Measurements from ENCODE around the gene CELF4.

Gene CELF4

GRCh38 chr18:37304012-37304680, 261.5 kb downstream of the CELF4 start:
- H3K36me3 ChIP-seq (ENCODE audit: control insufficient read depth, insufficient read depth, low read length), result no peaks in the 10 kb centered on the region
- H3K9me3 ChIP-seq (ENCODE audit: control insufficient read depth, low read length), result no peaks in the 10 kb centered on the region
- H3K27me3 ChIP-seq (replicated peaks; ENCODE audit: control insufficient read depth, insufficient read depth, low read length, poor library complexity, severe bottlenecking), result no peaks in the 10 kb centered on the region
- no peaks in the 10 kb centered on the region for H3K4me1 ChIP-seq (ENCODE audit: control insufficient read depth, insufficient read depth, low read length, poor library complexity, severe bottlenecking)
- no peak overlapping the region for H3K4me3 ChIP-seq (ENCODE audit: insufficient read depth, low read depth, low read length, poor library complexity, severe bottlenecking)
- no peak for DNase-seq
- H3K27ac ChIP-seq (ENCODE audit: insufficient read depth, low read length, poor library complexity, severe bottlenecking), result no peak overlapping the region

- Histone ChIP-seq H3K9me3 (ENCODE audit: control insufficient read depth, low read length) (no peaks in the 10 kb centered on the region), H3K27ac (ENCODE audit: insufficient read depth, low read length, poor library complexity, severe bottlenecking) (no peak overlapping the region), H3K4me3 (ENCODE audit: insufficient read depth, low read depth, low read length, poor library complexity, severe bottlenecking) (no peak overlapping the region), H3K27me3 (replicated peaks; ENCODE audit: control insufficient read depth, insufficient read depth, low read length, poor library complexity, severe bottlenecking) (no peaks in the 10 kb centered on the region), H3K4me1 (ENCODE audit: control insufficient read depth, insufficient read depth, low read length, poor library complexity, severe bottlenecking) (no peaks in the 10 kb centered on the region), H3K36me3 (ENCODE audit: control insufficient read depth, insufficient read depth, low read length) (no peaks in the 10 kb centered on the region)
- no peak for DNase-seq
Observed at GRCh38 chr18:37303009-37303408, 262.6 kb downstream of the CELF4 start.

- no peaks in the 10 kb centered on the region for H3K9me3 ChIP-seq (ENCODE audit: control insufficient read depth, low read length)
- no peaks in the 10 kb centered on the region for H3K27me3 ChIP-seq (replicated peaks; ENCODE audit: control insufficient read depth, insufficient read depth, low read length, poor library complexity, severe bottlenecking)
- no peaks in the 10 kb centered on the region for H3K36me3 ChIP-seq (ENCODE audit: control insufficient read depth, insufficient read depth, low read length)
- H3K27ac ChIP-seq (ENCODE audit: insufficient read depth, low read length, poor library complexity, severe bottlenecking), result no peak overlapping the region
- no peak overlapping the region for H3K4me3 ChIP-seq (ENCODE audit: insufficient read depth, low read depth, low read length, poor library complexity, severe bottlenecking)
- DNase-seq, result no peak
- no peaks in the 10 kb centered on the region for H3K4me1 ChIP-seq (ENCODE audit: control insufficient read depth, insufficient read depth, low read length, poor library complexity, severe bottlenecking)
Observed at GRCh38 chr18:37302519-37302918, 263.1 kb downstream of the CELF4 start.

GRCh38 chr18:37299471-37300304, 265.9 kb downstream of the CELF4 start:
- H3K36me3 ChIP-seq (ENCODE audit: control insufficient read depth, insufficient read depth, low read length), result no peaks in the 10 kb centered on the region
- DNase-seq, result no peak
- H3K9me3 ChIP-seq (ENCODE audit: control insufficient read depth, low read length), result no peaks in the 10 kb centered on the region
- H3K4me3 ChIP-seq (ENCODE audit: insufficient read depth, low read depth, low read length, poor library complexity, severe bottlenecking), result no peak overlapping the region
- no peak overlapping the region for H3K27ac ChIP-seq (ENCODE audit: insufficient read depth, low read length, poor library complexity, severe bottlenecking)
- H3K4me1 ChIP-seq (ENCODE audit: control insufficient read depth, insufficient read depth, low read length, poor library complexity, severe bottlenecking), result no peaks in the 10 kb centered on the region
- no peaks in the 10 kb centered on the region for H3K27me3 ChIP-seq (replicated peaks; ENCODE audit: control insufficient read depth, insufficient read depth, low read length, poor library complexity, severe bottlenecking)

GRCh38 chr18:37298816-37299215, 266.8 kb downstream of the CELF4 start:
- H3K4me1 ChIP-seq (ENCODE audit: control insufficient read depth, insufficient read depth, low read length, poor library complexity, severe bottlenecking), result no peaks in the 10 kb centered on the region
- H3K27me3 ChIP-seq (replicated peaks; ENCODE audit: control insufficient read depth, insufficient read depth, low read length, poor library complexity, severe bottlenecking), result no peaks in the 10 kb centered on the region
- no peak for DNase-seq
- H3K27ac ChIP-seq (ENCODE audit: insufficient read depth, low read length, poor library complexity, severe bottlenecking), result no peak overlapping the region
- no peaks in the 10 kb centered on the region for H3K9me3 ChIP-seq (ENCODE audit: control insufficient read depth, low read length)
- no peaks in the 10 kb centered on the region for H3K36me3 ChIP-seq (ENCODE audit: control insufficient read depth, insufficient read depth, low read length)
- no peak overlapping the region for H3K4me3 ChIP-seq (ENCODE audit: insufficient read depth, low read depth, low read length, poor library complexity, severe bottlenecking)

GRCh38 chr18:37297106-37297505, 268.5 kb downstream of the CELF4 start:
- no peaks in the 10 kb centered on the region for H3K27me3 ChIP-seq (replicated peaks; ENCODE audit: control insufficient read depth, insufficient read depth, low read length, poor library complexity, severe bottlenecking)
- H3K36me3 ChIP-seq (ENCODE audit: control insufficient read depth, insufficient read depth, low read length), result no peaks in the 10 kb centered on the region
- DNase-seq, result no peak
- H3K4me1 ChIP-seq (ENCODE audit: control insufficient read depth, insufficient read depth, low read length, poor library complexity, severe bottlenecking), result no peaks in the 10 kb centered on the region
- no peak overlapping the region for H3K4me3 ChIP-seq (ENCODE audit: insufficient read depth, low read depth, low read length, poor library complexity, severe bottlenecking)
- no peak overlapping the region for H3K27ac ChIP-seq (ENCODE audit: insufficient read depth, low read length, poor library complexity, severe bottlenecking)
- H3K9me3 ChIP-seq (ENCODE audit: control insufficient read depth, low read length), result no peaks in the 10 kb centered on the region

GRCh38 chr18:37294951-37295350, 270.6 kb downstream of the CELF4 start:
- Histone ChIP-seq H3K4me1 (ENCODE audit: control insufficient read depth, insufficient read depth, low read length, poor library complexity, severe bottlenecking) (no peaks in the 10 kb centered on the region), H3K9me3 (ENCODE audit: control insufficient read depth, low read length) (no peaks in the 10 kb centered on the region), H3K27ac (ENCODE audit: insufficient read depth, low read length, poor library complexity, severe bottlenecking) (no peak overlapping the region), H3K36me3 (ENCODE audit: control insufficient read depth, insufficient read depth, low read length) (no peaks in the 10 kb centered on the region), H3K4me3 (ENCODE audit: insufficient read depth, low read depth, low read length, poor library complexity, severe bottlenecking) (no peak overlapping the region), H3K27me3 (replicated peaks; ENCODE audit: control insufficient read depth, insufficient read depth, low read length, poor library complexity, severe bottlenecking) (no peaks in the 10 kb centered on the region)
- DNase-seq, result no peak

GRCh38 chr18:37293359-37293758, 272.2 kb downstream of the CELF4 start:
- H3K4me3 ChIP-seq (ENCODE audit: insufficient read depth, low read depth, low read length, poor library complexity, severe bottlenecking), result no peak overlapping the region
- H3K27ac ChIP-seq (ENCODE audit: insufficient read depth, low read length, poor library complexity, severe bottlenecking), result no peak overlapping the region
- H3K4me1 ChIP-seq (ENCODE audit: control insufficient read depth, insufficient read depth, low read length, poor library complexity, severe bottlenecking), result no peaks in the 10 kb centered on the region
- DNase-seq, result no peak
- no peaks in the 10 kb centered on the region for H3K27me3 ChIP-seq (replicated peaks; ENCODE audit: control insufficient read depth, insufficient read depth, low read length, poor library complexity, severe bottlenecking)
- H3K9me3 ChIP-seq (ENCODE audit: control insufficient read depth, low read length), result no peaks in the 10 kb centered on the region
- no peaks in the 10 kb centered on the region for H3K36me3 ChIP-seq (ENCODE audit: control insufficient read depth, insufficient read depth, low read length)

- Histone ChIP-seq H3K9me3 (ENCODE audit: control insufficient read depth, low read length) (no peaks in the 10 kb centered on the region), H3K36me3 (ENCODE audit: control insufficient read depth, insufficient read depth, low read length) (no peaks in the 10 kb centered on the region), H3K4me3 (ENCODE audit: insufficient read depth, low read depth, low read length, poor library complexity, severe bottlenecking) (no peak overlapping the region), H3K4me1 (ENCODE audit: control insufficient read depth, insufficient read depth, low read length, poor library complexity, severe bottlenecking) (no peaks in the 10 kb centered on the region), H3K27me3 (replicated peaks; ENCODE audit: control insufficient read depth, insufficient read depth, low read length, poor library complexity, severe bottlenecking) (no peaks in the 10 kb centered on the region), H3K27ac (ENCODE audit: insufficient read depth, low read length, poor library complexity, severe bottlenecking) (no peak overlapping the region)
- no peak for DNase-seq
Observed at GRCh38 chr18:37289423-37289822, 276.2 kb downstream of the CELF4 start.

GRCh38 chr18:37287601-37288000, 278.0 kb downstream of the CELF4 start:
- Histone ChIP-seq H3K36me3 (ENCODE audit: control insufficient read depth, insufficient read depth, low read length) (no peaks in the 10 kb centered on the region), H3K9me3 (ENCODE audit: control insufficient read depth, low read length) (no peaks in the 10 kb centered on the region), H3K4me3 (ENCODE audit: insufficient read depth, low read depth, low read length, poor library complexity, severe bottlenecking) (no peak overlapping the region), H3K4me1 (ENCODE audit: control insufficient read depth, insufficient read depth, low read length, poor library complexity, severe bottlenecking) (no peaks in the 10 kb centered on the region), H3K27ac (ENCODE audit: insufficient read depth, low read length, poor library complexity, severe bottlenecking) (no peak overlapping the region), H3K27me3 (replicated peaks; ENCODE audit: control insufficient read depth, insufficient read depth, low read length, poor library complexity, severe bottlenecking) (no peaks in the 10 kb centered on the region)
- no peak for DNase-seq

Data from effector memory CD4-positive, alpha-beta T cell (primary cell).